CD14-positive monocyte (primary cell): ENCODE results near the gene ARL6. TPM values are rescaled to one million over a fixed set of nuclear protein-coding genes. Genes with fewer than 3 reads are reported as not detected.

Experiments used
- DNase-seq, 3 donors: peaks; one replicate each; pipeline ENCODE4 v3.0.0-alpha.2; 2011 to 2022
- H2AFZ ChIP-seq: 2 replicates; pipeline ENCODE4 v1.6.0; 2012; ENCODE audit warnings: mild to moderate bottlenecking, low read depth, low read length, inconsistent platforms; ENCODE audit not compliant: insufficient read depth, poor library complexity, severe bottlenecking
- H3K27ac ChIP-seq, 2 donors: 1 replicate in 1 of 2; 2 replicates in 1 of 2; pipeline ENCODE4 v1.5.1; 2012 to 2013; ENCODE audit warnings: low read length in 2 of 2, control low read depth in 1 of 2, inconsistent platforms in 1 of 2, low read depth in 1 of 2, mild to moderate bottlenecking in 1 of 2
- H3K27me3 ChIP-seq, 2 donors: one replicate each; pipeline versions ENCODE4 v1.6.0 to v1.6.1; 2011 to 2013; ENCODE audit warnings: low read length in 2 of 2; ENCODE audit not compliant: control insufficient read depth in 2 of 2, insufficient read depth in 2 of 2
- H3K36me3 ChIP-seq, 2 donors: replicated peaks in 1 of 2; 1 replicate in 1 of 2; 2 replicates in 1 of 2; pipeline versions ENCODE4 v1.5.1 to v1.6.1; 2012 to 2013; ENCODE audit warnings: low read length in 2 of 2, control low read depth in 1 of 2, inconsistent platforms in 1 of 2, mild to moderate bottlenecking in 1 of 2; ENCODE audit not compliant: insufficient read depth in 2 of 2, control insufficient read depth in 1 of 2
- H3K4me1 ChIP-seq, 2 donors: 1 replicate in 1 of 2; 2 replicates in 1 of 2; pipeline versions ENCODE4 v1.5.1 to v1.6.1; 2012 to 2013; ENCODE audit warnings: low read length in 2 of 2, control low read depth in 1 of 2, inconsistent platforms in 1 of 2, mild to moderate bottlenecking in 1 of 2, moderate library complexity in 1 of 2; ENCODE audit not compliant: insufficient read depth in 2 of 2, control insufficient read depth in 1 of 2
- H3K4me2 ChIP-seq: replicated peaks from 2 replicates; pipeline ENCODE3; 2012; ENCODE audit warnings: low read length, moderate library complexity, mild to moderate bottlenecking; ENCODE audit not compliant: poor library complexity, severe bottlenecking; ENCODE audit errors: extremely low read depth
- H3K4me3 ChIP-seq, 3 experiments: fragments of 200-600 bp in 1 of 3; sonication (generic) in 1 of 3; replicated peaks in 1 of 3; 1 replicate in 2 of 3; 2 replicates in 1 of 3; pipeline ENCODE4 v1.5.1; 2011 to 2013; ENCODE audit warnings: low read length in 3 of 3, mild to moderate bottlenecking in 3 of 3, control low read depth in 2 of 3, low read depth in 2 of 3, inconsistent platforms in 1 of 3, moderate library complexity in 1 of 3
- H3K79me2 ChIP-seq: 2 replicates; pipeline ENCODE4 v1.6.0; 2012; ENCODE audit warnings: mild to moderate bottlenecking, control low read depth, inconsistent platforms, low read length, moderate library complexity; ENCODE audit not compliant: insufficient read depth
- H3K9ac ChIP-seq: 2 replicates; pipeline ENCODE4 v1.6.0; 2017; ENCODE audit warnings: low read length, mild to moderate bottlenecking; ENCODE audit not compliant: insufficient read depth, poor library complexity, severe bottlenecking
- H3K9me3 ChIP-seq, 2 donors: replicated peaks in 1 of 2; 1 replicate in 1 of 2; 2 replicates in 1 of 2; pipeline versions ENCODE4 v1.5.1 to v1.6.1; 2012 to 2013; ENCODE audit warnings: low read length in 2 of 2, control low read depth in 1 of 2; ENCODE audit not compliant: control insufficient read depth in 1 of 2, insufficient read depth in 1 of 2
- H4K20me1 ChIP-seq: 2 replicates; pipeline ENCODE4 v1.6.0; 2012; ENCODE audit warnings: mild to moderate bottlenecking, low read length, control low read depth, moderate library complexity; ENCODE audit not compliant: insufficient read depth
- H3K27ac Mint-ChIP-seq, 7 donors: one replicate each; pipeline ENCODE4 v1.8.0; 2020; ENCODE audit warnings: mild to moderate bottlenecking in 7 of 7, mixed read lengths in 7 of 7, moderate library complexity in 6 of 7, inconsistent platforms in 2 of 7
- H3K27me3 Mint-ChIP-seq, 3 donors: one replicate each; pipeline ENCODE4 v1.8.0; 2021 to 2022; ENCODE audit warnings: low read depth in 3 of 3, mild to moderate bottlenecking in 3 of 3, mixed read lengths in 3 of 3, moderate library complexity in 3 of 3, inconsistent platforms in 1 of 3
- H3K36me3 Mint-ChIP-seq, 2 donors: one replicate each; pipeline ENCODE4 v1.8.0; 2020; ENCODE audit warnings: mixed read lengths in 2 of 2, inconsistent platforms in 1 of 2, mild to moderate bottlenecking in 1 of 2
- H3K4me1 Mint-ChIP-seq: one replicate; pipeline ENCODE4 v1.8.0; 2020; ENCODE audit warnings: mild to moderate bottlenecking, mixed read lengths
- H3K4me3 Mint-ChIP-seq, 2 donors: one replicate each; pipeline ENCODE4 v1.8.0; 2020; ENCODE audit warnings: mild to moderate bottlenecking in 2 of 2, mixed read lengths in 2 of 2, moderate library complexity in 1 of 2
- H3K9me3 Mint-ChIP-seq, 7 donors: one replicate each; pipeline ENCODE4 v1.8.0; 2020 to 2022; ENCODE audit warnings: mixed read lengths in 7 of 7, mild to moderate bottlenecking in 6 of 7, moderate library complexity in 6 of 7, inconsistent platforms in 2 of 7
- CTCF ChIP-seq: fragments of 200-600 bp; IDR thresholded peaks from one replicate; pipeline ENCODE4 v1.8.0; 2022; ENCODE audit warnings: antibody characterized with exemption, mild to moderate bottlenecking
- WGBS: methylation state at CpG from one replicate; pipeline ENCODE4 v1.1.5; 2013; ENCODE audit warnings: missing lambda C conversion rate; ENCODE audit not compliant: insufficient coverage; 5-methylcytosine and 5-hydroxymethylcytosine counted together
- intact Hi-C, 2 donors: fragments of 100-400 bp; cut with micrococcal nuclease; formaldehyde crosslinking; loops; one replicate each; pipeline versions ENCODE4 v1.15.0 to v1.15.1; 2023
- polyA plus RNA-seq, 3 donors: library from polyadenylated mRNA; depleted of rRNA in 1 of 3; unstranded in 2 of 3; stranded (reverse) in 1 of 3; fragments of 300-500 nt in 2 of 3; fragments of >200 nt in 1 of 3; fragmentation: Illumina TruSeq in 2 of 3; gene quantifications; 1 replicate in 2 of 3; 2 replicates in 1 of 3; pipeline ENCODE4 v1.2.3, GENCODE V29; 2012 to 2021

The ARL6 gene
- polyA plus RNA-seq, 3 donors: 0.76 to 2.3 (median 1.8) TPM

GRCh38 chr3:97817965-97818364, 53.4 kb downstream of the ARL6 start:
- H3K4me2 ChIP-seq: no peak overlapping the region
- peaks cover 4% of the 10 kb centered on the region for H4K20me1 ChIP-seq
- WGBS: no CpG with 5 or more reads among the region's 3 CpGs
- Mint-ChIP-seq H3K4me3 (no peak overlapping the region), H3K27ac (no peak overlapping the region), H3K9me3 (peaks cover 0 to 3% (median 0%) of the 10 kb centered on the region in 7 donors), H3K36me3 (no peaks in the 10 kb centered on the region), H3K4me1 (peaks cover 15% of the 10 kb centered on the region), H3K27me3 (peaks cover 14 to 22% (median 20%) of the 10 kb centered on the region in 3 donors)
- H3K9me3 ChIP-seq: no peaks in the 10 kb centered on the region
- H3K36me3 ChIP-seq: no peaks in the 10 kb centered on the region
- no peak overlapping the region for H2AFZ ChIP-seq
- DNase-seq: no peak
- no peak overlapping the region for H3K9ac ChIP-seq
- intact Hi-C loops: no loop called here
- peaks cover 11 to 18% of the 10 kb centered on the region in 2 donors for H3K4me1 ChIP-seq
- H3K79me2 ChIP-seq: peaks cover 5% of the 10 kb centered on the region
- H3K27me3 ChIP-seq: peaks cover 4 to 25% of the 10 kb centered on the region in 2 donors
- no peak overlapping the region for H3K27ac ChIP-seq
- TF ChIP-seq CTCF: no peak
- H3K4me3 ChIP-seq: no peak overlapping the region

DNA sequence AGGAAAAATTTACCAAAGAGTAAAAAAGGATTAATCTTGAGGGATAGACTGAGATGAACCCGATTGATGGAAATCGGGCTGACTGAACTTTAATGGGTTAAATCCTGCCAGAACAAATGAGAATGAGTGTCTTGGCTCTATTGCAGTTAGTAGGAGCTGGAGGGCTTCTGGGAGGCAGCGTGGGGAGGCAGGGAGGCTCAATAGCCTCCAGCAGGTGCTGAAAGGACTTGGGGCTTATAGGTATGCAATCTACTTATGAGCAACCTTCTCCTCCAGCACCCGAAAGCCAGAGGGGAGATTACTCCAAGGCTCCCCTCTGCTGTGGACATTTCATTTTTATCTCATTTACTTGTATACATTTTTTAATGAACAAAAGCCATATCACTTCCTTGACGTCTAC, 56.2 kb downstream of the ARL6 start:
- Histone ChIP-seq H2AFZ (peak overlapping the region; percentile 92), H3K9ac (no peak overlapping the region), H3K79me2 (peaks cover 32% of the 10 kb centered on the region), H3K27me3 (peaks cover 4 to 25% of the 10 kb centered on the region in 2 donors), H3K9me3 (no peaks in the 10 kb centered on the region), H4K20me1 (peaks cover 29% of the 10 kb centered on the region), H3K4me1 (peaks cover 21 to 30% of the 10 kb centered on the region in 2 donors), H3K4me3 (peak overlapping the region in 2 of 3 experiments; percentile 79 to 90), H3K4me2 (peak overlapping the region; percentile 88), H3K36me3 (no peaks in the 10 kb centered on the region), H3K27ac (no peak overlapping the region)
- H3K4me1 Mint-ChIP-seq: peaks cover 36% of the 10 kb centered on the region
- 100% methylated on average over 2 of the region's 5 CpGs for WGBS
- intact Hi-C loops: no loop called here
- DNase-seq: no peak
- TF ChIP-seq CTCF: no peak
- H3K4me3 Mint-ChIP-seq: peak overlapping the region; percentile 100
- H3K27ac Mint-ChIP-seq: no peak overlapping the region
- peaks cover 0 to 3% (median 0%) of the 10 kb centered on the region in 7 donors for H3K9me3 Mint-ChIP-seq
- H3K27me3 Mint-ChIP-seq: peaks cover 13 to 22% (median 20%) of the 10 kb centered on the region in 3 donors
- H3K36me3 Mint-ChIP-seq: peaks cover 7 to 8% of the 10 kb centered on the region in 2 donors
